Measurements from ENCODE around the gene LASP1NB.
A peak's percentile ranks its signal among the peaks of the same experiment; 100 is the strongest.

Gene LASP1NB

GRCh38 chr17:38925263-38925995 lies at the start of gene LASP1NB:
Gene LASP1NB, plus strand, starts transcription at chr17:38925614.
- FAIRE-seq (no peak), DNase-seq (ENCODE audit: low spot score) (no peak)

GRCh38 chr17:38877130-38877851 lies 48.1 kb upstream of the LASP1NB start:
- no peak for FAIRE-seq

GRCh38 chr17:38879878-38880665 lies 45.3 kb upstream of the LASP1NB start:
- FAIRE-seq, result peak; percentile 58
- DNase-seq (ENCODE audit: low spot score), result peak; percentile 93

More at GRCh38 chr17:38877130-38877851, 48.1 kb upstream of the LASP1NB start:
- no peak for DNase-seq (ENCODE audit: low spot score)

GRCh38 chr17:38881600-38882191 lies 43.7 kb upstream of the LASP1NB start:
- peak; percentile 64 for DNase-seq (ENCODE audit: low spot score)
- FAIRE-seq, result no peak

- DNase-seq (ENCODE audit: low spot score) (no peak), FAIRE-seq (no peak)
Measured at GRCh38 chr17:38882870-38883269, 42.5 kb upstream of the LASP1NB start.

GRCh38 chr17:38883592-38884526 lies 41.6 kb upstream of the LASP1NB start:
- FAIRE-seq (no peak), DNase-seq (ENCODE audit: low spot score) (no peak)

GRCh38 chr17:38885044-38885727 lies 40.2 kb upstream of the LASP1NB start:
- FAIRE-seq (no peak), DNase-seq (ENCODE audit: low spot score) (no peak)

GRCh38 chr17:38885728-38886642 lies 39.4 kb upstream of the LASP1NB start:
- DNase-seq (ENCODE audit: low spot score), result no peak
- FAIRE-seq, result no peak

- no peak for DNase-seq (ENCODE audit: low spot score)
- FAIRE-seq, result no peak
Measured at GRCh38 chr17:38886643-38887010, 38.8 kb upstream of the LASP1NB start.

GRCh38 chr17:38888842-38889241 lies 36.6 kb upstream of the LASP1NB start:
- DNase-seq (ENCODE audit: low spot score) (no peak), FAIRE-seq (no peak)

- no peak for FAIRE-seq
- DNase-seq (ENCODE audit: low spot score), result no peak
Measured at GRCh38 chr17:38889745-38890409, 35.5 kb upstream of the LASP1NB start.

GRCh38 chr17:38890410-38890746 lies 35.0 kb upstream of the LASP1NB start:
- DNase-seq (ENCODE audit: low spot score) (no peak), FAIRE-seq (no peak)

- FAIRE-seq (no peak), DNase-seq (ENCODE audit: low spot score) (no peak)
Measured at GRCh38 chr17:38891441-38891840, 34.0 kb upstream of the LASP1NB start.

GRCh38 chr17:38892083-38892482 lies 33.3 kb upstream of the LASP1NB start:
- no peak for FAIRE-seq
- no peak for DNase-seq (ENCODE audit: low spot score)

- DNase-seq (ENCODE audit: low spot score) (no peak), FAIRE-seq (peak; percentile 97)
Measured at GRCh38 chr17:38892620-38893019, 32.8 kb upstream of the LASP1NB start.

GRCh38 chr17:38893113-38893512 lies 32.3 kb upstream of the LASP1NB start:
- no peak for FAIRE-seq
- no peak for DNase-seq (ENCODE audit: low spot score)

- DNase-seq (ENCODE audit: low spot score) (no peak), FAIRE-seq (no peak)
Measured at GRCh38 chr17:38893607-38894006, 31.8 kb upstream of the LASP1NB start.

GRCh38 chr17:38894276-38894675 lies 31.1 kb upstream of the LASP1NB start:
- DNase-seq (ENCODE audit: low spot score) (no peak), FAIRE-seq (no peak)
